Endothelial cell of umbilical vein (primary cell): Measurements from ENCODE around the gene THSD4. TPM values are rescaled to one million over a fixed set of nuclear protein-coding genes. Genes with fewer than 3 reads are reported as not detected.
A peak's percentile ranks its signal among the peaks of the same experiment; 100 is the strongest.

ENCODE experiments used
- BruUV-seq: library from RNA; stranded (reverse); fragments of 400-500 nt; replicated peaks from 2 replicates; lab custom pipeline; 2021; lab: Mats Ljungman, UMichigan
- CTCF ChIA-PET: fragments of 300-600, 350-600 bp; sonication (Branson Sonifier 250); formaldehyde crosslinking; loops from one replicate; lab custom pipeline; 2021; ENCODE audit warnings: antibody characterized with exemption, inconsistent platforms; lab: Charles Lee
- POLR2A ChIA-PET: fragments of 300-600, 350-600 bp; sonication (Branson Sonifier 250); formaldehyde crosslinking; loops from one replicate; lab custom pipeline; 2021; ENCODE audit warnings: antibody characterized with exemption, inconsistent platforms; lab: Charles Lee
- DNase-seq: peaks from one replicate; pipeline ENCODE4 v3.0.0-alpha.2; 2011; ENCODE audit warnings: low read depth, low spot score
- FAIRE-seq: peaks from 2 replicates; lab custom pipeline; 2011; peaks lifted over from hg19 to GRCh38; lab: Jason Lieb, UNC
- H2AFZ ChIP-seq: 2 replicates; pipeline ENCODE4 v1.6.0; 2012; ENCODE audit warnings: low read depth, low read length, control low read depth, inconsistent platforms
- H3K27ac ChIP-seq: 2 replicates; pipeline ENCODE4 v1.5.1; 2011; ENCODE audit warnings: low read depth, mild to moderate bottlenecking, control low read depth, low read length, moderate library complexity; ENCODE audit not compliant: insufficient read depth
- H3K27me3 ChIP-seq, 2 experiments: 2 replicates each; pipeline versions ENCODE4 v1.6.0 to v1.6.1; 2011; ENCODE audit warnings: low read length in 2 of 2, mixed read lengths in 1 of 2; ENCODE audit not compliant: control insufficient read depth in 2 of 2, insufficient read depth in 2 of 2
- H3K36me3 ChIP-seq, 2 experiments: 2 replicates in 1 of 2; 3 replicates in 1 of 2; pipeline ENCODE4 v1.5.1; 2011; ENCODE audit warnings: low read length in 2 of 2, mild to moderate bottlenecking in 1 of 2, moderate library complexity in 1 of 2; ENCODE audit not compliant: control insufficient read depth in 2 of 2, insufficient read depth in 2 of 2; ENCODE audit errors: extremely low read depth in 1 of 2
- H3K4me1 ChIP-seq: 3 replicates; pipeline ENCODE4 v1.5.1; 2011; ENCODE audit warnings: mild to moderate bottlenecking, low read length; ENCODE audit not compliant: control insufficient read depth, insufficient read depth; ENCODE audit errors: extremely low read depth
- H3K4me2 ChIP-seq: 2 replicates; pipeline ENCODE4 v1.6.1; 2011; ENCODE audit warnings: low read length, control low read depth, mixed read lengths; ENCODE audit not compliant: insufficient read depth
- H3K4me3 ChIP-seq, 3 experiments: fragments of 200-600 bp in 1 of 3; sonication (generic), shearing (Covaris generic) in 1 of 3; replicated peaks in 1 of 3; 2 replicates each; pipeline ENCODE4 v1.5.1; 2011 to 2016; ENCODE audit warnings: control low read depth in 3 of 3, low read length in 3 of 3, mild to moderate bottlenecking in 2 of 3, inconsistent platforms in 1 of 3, low read depth in 1 of 3, moderate library complexity in 1 of 3; ENCODE audit not compliant: insufficient read depth in 1 of 3
- H3K79me2 ChIP-seq: 2 replicates; pipeline ENCODE4 v1.6.0; 2012; ENCODE audit warnings: low read length, inconsistent platforms; ENCODE audit not compliant: control insufficient read depth, insufficient read depth
- H3K9ac ChIP-seq: replicated peaks from 2 replicates; pipeline ENCODE3; 2011; ENCODE audit warnings: low read length, control low read depth; ENCODE audit not compliant: insufficient read depth; ENCODE audit errors: extremely low read depth
- H3K9me1 ChIP-seq: replicated peaks from 3 replicates; pipeline ENCODE4 v1.6.0; 2011; ENCODE audit warnings: mild to moderate bottlenecking, low read length; ENCODE audit not compliant: control insufficient read depth, insufficient read depth; ENCODE audit errors: extremely low read depth
- H3K9me3 ChIP-seq: replicated peaks from 2 replicates; pipeline ENCODE4 v1.5.1; 2012; ENCODE audit warnings: low read length, inconsistent platforms; ENCODE audit not compliant: control insufficient read depth, insufficient read depth
- H4K20me1 ChIP-seq: replicated peaks from 2 replicates; pipeline ENCODE3; 2011; ENCODE audit warnings: mild to moderate bottlenecking, low read length; ENCODE audit not compliant: control insufficient read depth, insufficient read depth; ENCODE audit errors: extremely low read depth
- CTCF ChIP-seq, 2 donors: IDR thresholded peaks; 1 replicate in 1 of 2; 2 replicates in 1 of 2; pipeline ENCODE4 v1.5.1; 2011; ENCODE audit warnings: low read length in 2 of 2, mild to moderate bottlenecking in 2 of 2, moderate library complexity in 2 of 2, control low read depth in 1 of 2, inconsistent platforms in 1 of 2, low read depth in 1 of 2; ENCODE audit not compliant: insufficient read depth in 1 of 2; ENCODE audit errors: extremely low read depth in 1 of 2
- FOS ChIP-seq: IDR thresholded peaks from 2 replicates; pipeline ENCODE4 v1.6.1; 2011; ENCODE audit warnings: mild to moderate bottlenecking, low read length, moderate library complexity, borderline replicate concordance; ENCODE audit not compliant: insufficient read depth
- GATA2 ChIP-seq: IDR thresholded peaks from 2 replicates; pipeline ENCODE4 v1.7.0; 2011; ENCODE audit warnings: low read depth, mild to moderate bottlenecking, moderate library complexity, mixed read lengths, low read length; ENCODE audit not compliant: insufficient read length, insufficient read depth
- JUN ChIP-seq: IDR thresholded peaks from 2 replicates; pipeline ENCODE4 v1.6.1; 2011; ENCODE audit warnings: borderline replicate concordance, low read depth; ENCODE audit not compliant: insufficient read length, insufficient read depth
- MAX ChIP-seq: IDR thresholded peaks from 2 replicates; pipeline ENCODE4 v1.6.1; 2011; ENCODE audit not compliant: insufficient read depth, insufficient read length
- POLR2AphosphoS5 ChIP-seq: IDR thresholded peaks from 2 replicates; pipeline ENCODE4 v1.6.1; 2012; ENCODE audit warnings: low read depth, mild to moderate bottlenecking, control low read depth, low read length, moderate library complexity; ENCODE audit not compliant: insufficient read depth
- dilution Hi-C: fragments of 300-500 bp; cut with MboI; formaldehyde crosslinking; loops from one replicate; pipeline ENCODE4 v1.15.0; 2019; ENCODE audit warnings: low sequenced_read_pairs; ENCODE audit not compliant: extremely low pct_ligation_motif_present
- intact Hi-C: fragments of 100-400 bp; cut with micrococcal nuclease; formaldehyde crosslinking; loops from one replicate; pipeline ENCODE4 v1.10.0; 2022
- polyA plus RNA-seq, 4 experiments: library from polyadenylated mRNA; depleted of rRNA in 3 of 4; stranded (reverse) in 3 of 4; unstranded in 1 of 4; fragments of >200 nt; gene quantifications; 2 replicates each; pipeline versions ENCODE4 v1.2.1 to v1.2.3, GENCODE V29; 2011 to 2012; ENCODE audit warnings: missing spikeins in 1 of 4
- total RNA-seq: library from RNA; stranded (reverse); gene quantifications from 2 replicates; pipeline ENCODE4 v1.2.3, GENCODE V29; 2021

The THSD4 gene
- total and polyA plus RNA-seq, 2 donors (not counting 3 experiments of a cell fraction or from before 2014, with no cell fraction given) = 9.9 to 25.4 TPM

GRCh38 chr15:71458089-71458660 is 342.9 kb downstream of the THSD4 start:
- dilution Hi-C loops = no loop called here
- H3K4me3 ChIP-seq = no peak overlapping the region
- H3K79me2 ChIP-seq = no peaks in the 10 kb centered on the region
- H2AFZ ChIP-seq = no peak overlapping the region
- ChIA-PET CTCF (no interaction called here), POLR2A (no interaction called here)
- DNase-seq (peak; percentile 93), FAIRE-seq (peak; percentile 85)
- H3K9me3 ChIP-seq = no peaks in the 10 kb centered on the region
- no peaks in the 10 kb centered on the region for H3K36me3 ChIP-seq
- H3K4me1 ChIP-seq = peaks cover 16% of the 10 kb centered on the region
- H3K9ac ChIP-seq = no peak overlapping the region
- H3K27me3 ChIP-seq = no peaks in the 10 kb centered on the region
- BruUV-seq = no TSS peak
- peak overlapping the region; percentile 43 for H3K27ac ChIP-seq
- intact Hi-C loops = no loop called here
- TF ChIP-seq CTCF (IDR thresholded peaks at IDR 0.05; ENCODE audit: extremely low read depth in 1 of 2, insufficient read depth in 1 of 2, low read depth in 1 of 2, low read length in 2 of 2) (no peak), FOS (peak; percentile 72), JUN (peak; percentile 76), POLR2AphosphoS5 (no peak), GATA2 (peak; percentile 35)
- no peaks in the 10 kb centered on the region for H4K20me1 ChIP-seq
- no peaks in the 10 kb centered on the region for H3K9me1 ChIP-seq
- peak overlapping the region; percentile 69 for H3K4me2 ChIP-seq

- intact Hi-C loops = no loop called here
- FAIRE-seq = no peak
- H3K4me2 ChIP-seq = no peak overlapping the region
- no peak for TF ChIP-seq MAX
- no peak for TF ChIP-seq POLR2AphosphoS5
- H3K4me1 ChIP-seq = peaks cover 21% of the 10 kb centered on the region
- no peaks in the 10 kb centered on the region for H3K9me1 ChIP-seq
- no peaks in the 10 kb centered on the region for H3K79me2 ChIP-seq
- no peak overlapping the region for H3K27ac ChIP-seq
- H3K27me3 ChIP-seq = no peaks in the 10 kb centered on the region
- ChIA-PET CTCF (interaction anchor here (0.6 to 1.0 kb wide), 3 partner anchors 21 to 282 kb away, joined by 3 read pairs; no protein-coding TSS in a partner anchor), POLR2A (no interaction called here)
- H3K9me3 ChIP-seq = no peaks in the 10 kb centered on the region
- dilution Hi-C loops = no loop called here
- no peak overlapping the region for H3K4me3 ChIP-seq
- no peak overlapping the region for H3K9ac ChIP-seq
- no peak overlapping the region for H2AFZ ChIP-seq
- no peaks in the 10 kb centered on the region for H3K36me3 ChIP-seq
- no TSS peak for BruUV-seq
- H4K20me1 ChIP-seq = no peaks in the 10 kb centered on the region
- no peak for DNase-seq
Observed at GRCh38 chr15:71461748-71462147, 346.5 kb downstream of the THSD4 start.
